GM18505 (cell line): ENCODE results near the gene DAB2IP.

Experiments used
- ATAC-seq: cut with Tn5 transposase; IDR thresholded peaks from one replicate; pipeline ENCODE4 v1.9.1; 2021; ENCODE audit not compliant: unreplicated experiment
- POLR2A ChIP-seq: IDR thresholded peaks from 4 replicates; pipeline ENCODE4 v1.6.1; 2011; ENCODE audit warnings: borderline replicate concordance; ENCODE audit not compliant: insufficient read depth, insufficient read length; ENCODE audit errors: extremely low read depth

DAB2IP gene

DNA sequence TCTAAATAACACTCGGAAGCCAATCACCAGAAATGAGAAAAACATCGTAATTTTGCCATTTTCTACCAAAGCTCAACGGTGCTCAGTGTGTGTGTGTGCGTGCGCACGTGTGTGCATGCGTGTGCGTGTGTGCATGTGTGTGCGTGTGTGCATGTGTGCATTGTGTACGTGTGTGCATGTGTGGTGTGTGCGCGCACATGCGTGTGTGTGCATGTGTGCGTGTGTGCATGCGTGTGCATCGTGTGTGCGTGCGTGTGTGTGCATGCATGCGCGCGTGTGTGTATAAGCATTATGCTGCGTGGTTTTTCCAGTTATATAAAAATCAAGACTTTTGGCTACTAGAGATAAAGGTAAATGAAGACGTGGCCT, 165.0 kb downstream of the DAB2IP start:
- ATAC-seq: no peak
- no peak for TF ChIP-seq POLR2A

DNA sequence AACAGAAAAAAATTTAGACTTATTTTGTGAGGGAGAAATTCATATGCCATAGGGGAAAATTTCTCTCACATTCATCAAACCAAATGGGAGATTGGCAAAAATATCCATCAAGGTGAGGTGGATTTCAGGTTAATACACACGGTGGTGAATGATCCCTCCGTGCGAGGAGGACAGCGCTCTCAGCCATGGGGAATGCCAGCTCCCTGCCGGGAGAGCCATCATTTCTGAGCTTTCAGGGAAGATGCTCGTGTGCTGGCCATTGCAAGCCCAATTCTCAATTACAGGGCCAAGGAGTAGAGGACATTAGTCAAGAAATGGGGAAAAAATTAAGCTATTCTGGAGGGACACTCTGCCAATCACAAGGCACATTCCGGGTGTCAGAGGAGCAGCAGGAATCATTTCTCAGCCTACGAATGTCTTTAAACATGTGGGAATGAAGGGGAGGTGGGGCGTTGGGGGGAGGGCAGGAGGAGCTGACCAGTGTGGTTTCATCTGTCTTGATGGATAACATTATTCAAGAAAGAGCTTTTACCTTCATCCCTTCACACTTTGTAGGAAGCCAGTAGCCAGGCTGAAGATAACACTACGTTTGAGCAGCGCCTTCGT, 165.5 kb downstream of the DAB2IP start:
- TF ChIP-seq POLR2A: no peak
- no peak for ATAC-seq

DNA sequence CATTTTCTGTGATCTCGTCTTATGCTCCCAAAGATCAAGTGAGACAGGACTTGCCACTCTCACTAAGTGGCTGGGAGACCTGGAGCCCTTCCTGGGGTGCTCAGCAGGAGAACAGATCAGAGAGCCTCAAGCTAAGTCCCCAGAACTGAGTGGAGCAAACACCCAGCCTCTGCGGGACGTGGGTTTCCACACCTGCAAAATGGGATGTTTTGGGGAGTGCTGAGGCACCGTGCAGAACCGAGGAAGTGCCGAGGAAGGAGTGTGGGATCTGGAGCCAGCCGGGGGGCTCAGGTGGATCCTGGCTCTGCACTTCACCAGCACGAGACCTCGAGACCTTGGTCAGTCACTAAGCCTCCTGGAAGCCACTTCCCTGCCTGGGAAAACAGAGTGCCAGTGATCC, 166.0 kb downstream of the DAB2IP start:
- no peak for TF ChIP-seq POLR2A

DNA sequence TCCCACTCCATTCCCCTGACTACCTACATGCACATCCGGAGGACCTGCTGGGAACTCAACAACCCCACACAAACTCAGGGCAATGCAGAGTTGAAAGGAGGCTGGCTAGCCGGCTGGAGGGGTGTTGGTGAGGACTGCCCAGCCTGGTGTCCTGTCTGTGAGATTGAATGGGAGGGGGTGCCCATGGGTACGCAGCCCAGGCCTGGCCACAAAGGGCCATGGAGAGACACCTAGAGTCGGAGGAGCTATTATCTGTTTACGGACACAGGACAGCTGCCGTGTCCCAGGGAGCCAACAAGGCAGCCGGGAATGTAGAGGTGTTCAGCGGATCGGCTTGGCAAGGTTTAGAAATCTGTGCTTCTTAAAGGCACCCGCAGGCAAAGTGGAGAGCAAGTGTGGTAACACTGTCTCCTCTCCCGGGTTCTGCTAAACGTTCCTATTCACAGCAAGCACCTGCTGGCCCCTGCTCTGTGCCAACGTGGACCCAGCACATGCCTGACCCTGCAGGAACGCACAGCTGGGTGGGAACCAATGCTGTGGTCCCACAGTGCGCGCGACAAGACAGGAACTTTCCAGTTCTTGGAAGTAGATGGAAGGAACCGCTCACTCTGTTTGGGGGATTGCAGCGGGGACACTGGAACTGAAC, 166.7 kb downstream of the DAB2IP start:
- ATAC-seq: no peak
- no peak for TF ChIP-seq POLR2A

More for the DNA sequence above, 166.0 kb downstream of the DAB2IP start:
- no peak for ATAC-seq

DNA sequence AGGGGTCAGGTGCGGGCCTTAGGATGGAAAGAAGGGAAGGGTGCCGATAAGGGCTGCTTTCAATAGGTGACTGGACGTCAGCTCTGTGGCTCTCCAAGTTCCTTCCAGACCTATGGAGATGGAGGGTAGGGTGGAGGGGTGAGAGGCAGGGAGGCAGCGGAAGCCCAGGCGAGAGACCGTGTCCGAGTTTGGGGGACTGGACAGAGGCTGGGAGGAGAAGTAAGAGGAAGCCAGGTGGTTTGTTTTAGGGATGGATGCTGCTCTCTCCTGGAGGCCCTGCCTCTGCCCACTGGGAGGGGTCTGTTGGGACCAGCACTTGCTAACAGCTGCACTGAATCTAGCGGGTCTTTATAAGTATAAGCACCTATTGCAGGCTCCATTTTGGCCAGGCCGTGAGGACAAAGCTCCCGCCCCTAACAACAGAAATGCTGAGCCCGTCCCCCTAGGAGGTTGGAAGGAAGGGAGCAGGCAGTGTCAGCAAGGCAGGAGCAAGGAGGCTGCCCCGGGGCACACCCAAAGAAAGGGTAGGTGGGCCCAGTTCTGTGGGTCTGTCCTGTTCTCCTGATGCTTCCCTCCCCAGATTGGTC, 167.5 kb downstream of the DAB2IP start:
- no peak for TF ChIP-seq POLR2A
- ATAC-seq: no peak

DNA sequence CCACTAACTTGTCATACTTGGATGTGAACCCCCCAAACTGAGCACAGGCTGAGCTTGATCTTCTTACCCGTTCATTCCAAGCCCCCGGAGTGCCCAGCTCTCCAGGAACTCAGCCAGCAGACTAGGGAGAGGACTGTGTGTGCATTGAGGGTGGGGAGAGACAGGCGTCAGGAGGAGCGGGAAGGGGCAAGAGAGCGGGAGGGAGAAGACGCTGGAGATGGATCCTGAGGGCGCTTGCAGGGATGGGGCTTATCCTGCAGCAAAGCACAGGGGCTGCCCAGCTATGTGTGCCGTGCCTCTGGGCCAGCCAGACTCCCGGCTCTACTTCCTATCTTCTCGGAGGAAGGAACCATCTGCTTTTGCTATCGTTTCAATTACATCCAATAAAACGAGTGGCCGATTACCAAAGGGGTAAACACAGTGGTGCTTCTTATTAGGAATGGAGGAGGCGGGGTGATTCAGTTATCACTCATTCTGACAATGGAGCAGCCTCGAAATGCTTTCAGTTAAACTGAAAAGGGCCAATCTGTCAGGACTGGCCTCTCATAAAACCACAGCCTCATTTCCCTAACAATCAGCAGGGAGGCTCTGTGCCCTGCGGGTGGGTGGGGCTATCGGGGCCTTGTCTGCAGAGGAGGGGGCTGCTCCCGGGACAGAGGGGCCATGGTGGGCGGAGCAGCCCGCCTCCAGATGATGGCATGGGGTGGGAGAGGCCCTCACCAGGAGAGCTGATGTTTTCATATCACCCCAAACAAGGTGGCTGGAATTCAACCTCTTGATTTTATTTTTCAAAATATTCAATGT, 168.2 kb downstream of the DAB2IP start:
- no peak for ATAC-seq

DNA sequence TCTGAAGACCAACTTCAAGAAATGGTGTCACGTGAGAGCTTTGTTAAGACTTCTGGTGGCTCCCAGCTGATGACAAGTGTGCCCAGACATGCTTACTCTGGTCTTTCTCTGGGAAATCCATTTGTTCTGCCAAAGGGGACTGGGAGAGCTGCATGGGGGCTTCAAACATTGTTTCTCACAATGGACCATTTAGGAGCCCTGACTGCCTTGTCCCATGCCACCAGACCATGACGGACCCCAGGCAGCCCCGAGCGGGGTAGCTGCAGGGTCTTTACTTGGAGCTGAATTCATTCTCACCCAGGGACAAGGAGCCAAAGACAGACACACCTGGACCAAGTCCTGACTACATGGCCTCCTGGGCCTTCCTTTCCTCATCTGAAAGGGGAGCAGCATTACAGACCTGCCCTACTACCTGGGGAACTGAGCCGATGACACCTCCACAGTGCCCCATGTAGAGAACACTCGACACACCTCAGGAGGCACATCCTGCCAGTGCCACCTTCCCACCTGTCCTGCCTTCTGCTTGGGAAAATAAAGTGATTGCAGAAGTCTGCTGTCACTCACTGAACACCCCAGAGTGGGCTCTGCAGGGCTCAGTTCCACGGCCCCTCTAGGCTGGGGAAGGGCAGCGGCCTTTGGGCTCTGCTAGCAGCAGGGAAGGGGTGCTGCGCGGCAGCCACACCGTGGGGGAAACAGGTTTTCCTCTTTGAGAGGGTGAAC, 169.0 kb downstream of the DAB2IP start:
- no peak for ATAC-seq
- no peak for TF ChIP-seq POLR2A

More for the DNA sequence above, 168.2 kb downstream of the DAB2IP start:
- no peak for TF ChIP-seq POLR2A

DNA sequence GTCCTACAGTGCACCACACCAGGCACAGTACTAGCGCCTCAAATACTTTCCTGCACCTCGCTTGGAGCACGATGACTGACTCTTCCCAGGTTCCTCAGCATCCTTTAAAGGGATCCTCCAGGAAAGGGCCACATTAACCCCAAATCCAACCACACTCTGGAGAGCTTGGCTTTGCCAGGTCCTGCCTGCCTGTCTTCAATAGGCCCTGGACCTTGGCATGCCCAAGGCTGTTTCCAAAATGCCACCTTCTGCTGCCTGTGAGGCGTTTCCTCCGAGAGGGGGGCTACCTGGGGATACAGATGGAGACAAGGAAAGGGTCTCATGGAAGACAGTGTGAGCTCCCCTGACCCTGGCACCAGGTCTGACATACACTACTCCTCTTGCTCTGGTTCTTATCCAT, 169.9 kb downstream of the DAB2IP start:
- TF ChIP-seq POLR2A: no peak
- ATAC-seq: no peak

DNA sequence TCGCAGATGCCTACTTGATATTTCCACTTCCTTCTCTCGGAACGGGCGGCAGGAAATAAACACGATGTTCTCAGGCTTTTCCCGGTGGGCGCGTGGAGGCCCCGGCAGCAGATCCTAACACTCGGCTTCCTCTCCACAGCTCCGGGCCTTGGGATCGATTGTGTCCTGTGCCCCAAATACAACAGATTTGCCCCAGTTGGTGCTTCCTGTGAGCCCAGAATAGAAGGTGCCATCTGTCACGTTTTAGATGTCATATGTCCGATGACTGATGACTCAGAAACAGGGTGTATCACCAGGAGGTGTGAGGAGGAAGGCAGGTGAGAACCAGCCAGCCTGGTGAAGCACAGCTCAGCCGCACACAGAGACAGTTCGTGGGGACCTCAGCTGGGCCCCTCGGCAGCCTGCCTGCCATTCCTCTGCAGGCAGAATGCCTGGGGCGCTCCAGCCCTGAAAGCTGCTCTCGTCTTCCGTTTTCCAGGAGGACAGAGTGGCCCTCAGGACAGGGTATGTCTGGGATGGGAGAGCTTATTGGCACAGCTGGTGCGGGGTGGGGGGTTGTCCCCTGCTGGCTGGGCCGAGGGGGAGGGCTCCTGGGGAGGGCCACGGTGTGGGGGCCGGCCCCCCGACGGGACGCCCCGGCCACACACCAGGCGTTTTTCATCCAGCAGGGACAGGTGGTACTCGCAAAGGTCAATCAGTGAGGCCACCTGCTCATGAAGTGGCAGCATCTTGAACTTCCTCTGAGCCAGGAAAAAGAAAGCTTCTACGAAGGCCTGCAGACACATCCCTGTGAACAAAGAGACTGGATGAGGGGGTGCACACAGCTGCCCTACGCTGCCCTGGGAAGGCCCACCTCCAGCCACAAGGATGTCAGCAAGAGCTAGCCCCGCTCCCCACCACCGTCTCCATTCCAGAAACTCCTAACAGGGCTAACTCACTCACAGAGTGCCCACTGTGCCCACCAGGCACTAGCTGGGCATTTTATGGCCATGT, 171.0 kb downstream of the DAB2IP start:
- TF ChIP-seq POLR2A: no peak
- ATAC-seq: no peak

DNA sequence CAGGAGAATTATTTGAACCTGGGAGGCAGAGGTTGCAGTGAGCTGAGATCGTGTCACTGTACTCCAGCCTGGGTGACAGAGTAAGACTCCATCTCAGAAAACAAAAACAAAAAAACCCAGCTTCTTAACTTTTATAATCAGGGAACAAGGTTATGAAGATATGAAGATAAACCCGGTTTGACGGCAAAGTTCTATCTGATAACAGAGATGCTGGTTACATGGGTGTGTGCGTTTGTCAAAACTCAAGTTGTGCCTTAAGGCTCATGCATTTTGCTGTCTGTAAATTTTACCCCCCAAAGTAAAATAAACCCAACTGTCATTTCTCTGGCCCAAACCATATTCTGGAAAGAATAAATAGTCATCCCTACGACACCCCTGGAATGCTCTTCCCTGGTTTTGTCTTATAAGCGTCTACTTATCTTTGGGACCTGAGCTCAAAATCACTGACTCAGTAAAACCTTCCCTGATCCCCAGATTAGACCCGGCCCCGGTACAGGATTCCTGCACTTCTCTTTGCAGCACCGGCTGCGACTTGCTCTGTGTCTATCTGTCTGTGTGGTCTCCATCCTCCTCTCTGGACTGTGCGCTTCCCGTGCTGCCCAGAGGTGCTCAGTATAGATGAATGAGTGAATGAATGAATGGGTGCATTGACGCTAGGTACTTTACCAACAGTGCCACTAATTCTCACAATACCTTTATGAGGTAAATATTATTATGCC, 172.2 kb downstream of the DAB2IP start:
- TF ChIP-seq POLR2A: no peak

DNA sequence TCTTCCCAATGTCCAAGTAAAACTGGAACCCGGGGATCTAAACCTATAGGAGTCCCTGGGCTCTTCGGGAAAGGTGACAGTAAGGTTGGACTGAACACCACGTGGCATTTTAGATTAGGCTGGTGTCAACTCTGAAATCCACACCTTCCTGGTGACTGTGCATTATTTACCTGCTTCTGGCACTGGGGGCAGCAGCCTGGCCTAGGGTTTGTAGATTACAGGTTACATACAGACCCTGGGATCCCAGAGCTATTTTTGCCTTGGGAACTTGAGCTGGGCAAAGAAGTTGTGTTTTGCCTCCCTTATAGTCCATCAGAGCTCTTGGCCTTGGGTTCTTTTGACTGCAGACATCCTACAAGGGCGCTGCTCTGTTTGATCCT, 173.2 kb downstream of the DAB2IP start:
- no peak for TF ChIP-seq POLR2A
- ATAC-seq: no peak

More for the DNA sequence above, 172.2 kb downstream of the DAB2IP start:
- ATAC-seq: no peak

DNA sequence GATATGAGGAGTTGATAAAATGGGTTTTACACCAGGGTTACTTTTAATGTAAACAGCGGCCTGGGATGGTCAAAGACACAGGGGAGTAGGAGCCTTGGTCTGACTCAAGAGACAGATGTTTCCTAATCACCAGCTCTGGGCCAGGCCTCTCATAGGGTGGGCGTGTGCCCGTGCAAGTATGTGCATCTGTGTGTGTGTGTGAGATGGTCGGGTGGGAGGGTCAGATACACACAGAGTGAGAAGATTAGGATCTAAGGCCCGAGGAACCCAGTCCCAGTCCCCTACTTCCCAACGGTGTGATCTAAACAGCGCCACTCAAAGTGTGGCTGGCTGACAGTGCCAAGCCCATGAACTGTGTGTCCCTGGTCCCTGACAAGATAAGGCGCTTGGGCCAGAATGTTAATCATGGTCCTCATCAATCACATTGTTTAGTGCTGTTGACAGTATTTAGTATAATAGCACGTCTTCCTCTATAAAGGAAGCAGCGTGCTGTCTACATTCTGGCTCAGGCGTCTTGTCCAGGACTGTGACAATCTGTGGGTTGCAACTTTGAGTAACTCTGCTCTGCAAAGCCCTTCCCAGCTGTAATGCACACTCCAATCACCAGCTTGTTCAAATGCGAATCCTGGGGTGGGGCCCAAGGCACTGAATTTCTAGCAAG, 173.7 kb downstream of the DAB2IP start:
- no peak for ATAC-seq
- no peak for TF ChIP-seq POLR2A

DNA sequence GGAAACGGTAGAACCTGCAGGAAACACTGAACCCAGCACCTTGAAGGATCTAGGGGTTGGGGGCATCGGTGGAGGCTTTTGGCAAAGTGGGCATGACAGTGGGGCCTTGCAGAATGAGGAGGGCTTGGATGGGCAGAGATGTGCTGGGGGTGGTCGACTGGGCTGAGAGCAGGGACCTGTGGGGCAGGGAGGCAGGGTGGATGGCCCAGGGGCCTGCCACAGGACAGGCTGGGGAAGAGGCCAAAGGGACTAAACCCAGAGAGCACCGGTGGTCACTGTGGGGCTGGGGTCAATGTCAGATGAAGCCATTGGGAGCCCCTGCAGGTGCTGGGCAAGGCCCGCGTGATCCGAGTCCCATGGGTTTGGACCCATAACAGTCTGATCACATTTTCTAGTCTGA, 175.3 kb downstream of the DAB2IP start:
- no peak for ATAC-seq
- no peak for TF ChIP-seq POLR2A
